CD4-positive, alpha-beta T cell treated with Interleukin-12 subunit alpha and Interleukin-12 subunit beta, for 1 hour (primary cell): Measurements from ENCODE around the gene SART1.
"Not testable (repeated sequence)": the region's sequence is repeated elsewhere in the genome, so short reads cannot be mapped to it uniquely, and the experiment has no call there.

ENCODE experiments used
- DNase-seq: peaks from one replicate; pipeline ENCODE4 v3.0.0-alpha.2; 2020

SART1 gene

GRCh38 chr11:65937766-65938165 lies 23.8 kb upstream of the SART1 start:
- DNase-seq: no peak

GRCh38 chr11:65941720-65942310 lies 19.7 kb upstream of the SART1 start:
- DNase-seq: no peak

GRCh38 chr11:65942531-65942930 lies 19.0 kb upstream of the SART1 start:
- no peak for DNase-seq

GRCh38 chr11:65944191-65944590 lies 17.3 kb upstream of the SART1 start:
- DNase-seq: no peak

- no peak for DNase-seq
These were observed 16.8 kb upstream of the SART1 start for GRCh38 chr11:65944767-65945166.

- DNase-seq: no peak
These were observed 16.1 kb upstream of the SART1 start, which contains the start of gene TSGA10IP for GRCh38 chr11:65945430-65945911. TSGA10IP (plus strand) TSS chr11:65945480; CDS start chr11:65945676, 196 bp downstream.

GRCh38 chr11:65945941-65946558 lies 15.5 kb upstream of the SART1 start:
- DNase-seq: no peak

- DNase-seq: no peak
These were observed 14.9 kb upstream of the SART1 start for GRCh38 chr11:65946655-65947054.

- no peak for DNase-seq
These were observed 14.4 kb upstream of the SART1 start for GRCh38 chr11:65947133-65947532.

GRCh38 chr11:65947603-65948125 lies 13.9 kb upstream of the SART1 start:
- no peak for DNase-seq

GRCh38 chr11:65950711-65951110 lies 10.8 kb upstream of the SART1 start:
- DNase-seq: not testable (repeated sequence)

- DNase-seq: not testable (repeated sequence)
These were observed 9.9 kb upstream of the SART1 start for GRCh38 chr11:65951641-65952040.

GRCh38 chr11:65952052-65952521 lies 9.4 kb upstream of the SART1 start:
- no peak for DNase-seq

- no peak for DNase-seq
These were observed 8.1 kb upstream of the SART1 start for GRCh38 chr11:65953471-65953870.

- no peak for DNase-seq
These were observed 6.8 kb upstream of the SART1 start for GRCh38 chr11:65954771-65955170.

GRCh38 chr11:65958291-65958690 lies 3.2 kb upstream of the SART1 start:
- no peak for DNase-seq

- DNase-seq: no peak
These were observed 2.6 kb upstream of the SART1 start for GRCh38 chr11:65958774-65959420.

GRCh38 chr11:65960824-65961266 lies 689 bp upstream of the SART1 start:
- DNase-seq: no peak

GRCh38 chr11:65962141-65962564 lies 619 bp downstream of the SART1 start:
- no peak for DNase-seq

GRCh38 chr11:65964906-65965305 lies 3.4 kb downstream of the SART1 start:
- DNase-seq: no peak

- no peak for DNase-seq
These were observed 4.6 kb downstream of the SART1 start for GRCh38 chr11:65965986-65966762.

GRCh38 chr11:65967329-65967934 lies 5.9 kb downstream of the SART1 start:
- DNase-seq: no peak
